OCI-LY7 (cell line): ENCODE results near the gene BSND. TPM values are rescaled to one million over a fixed set of nuclear protein-coding genes. Genes with fewer than 3 reads are reported as not detected.

Experiments used
- BruUV-seq: library from RNA; stranded (reverse); fragments of 400-500 nt; replicated peaks from 2 replicates; lab custom pipeline; 2021; lab: Mats Ljungman, UMichigan
- CTCF ChIA-PET: fragments of 300-600 bp; sonication (Branson Sonifier 250); formaldehyde crosslinking; loops from one replicate; lab custom pipeline; 2022; ENCODE audit warnings: antibody characterized with exemption; ENCODE audit not compliant: unreplicated experiment; lab: Charles Lee
- POLR2A ChIA-PET: fragments of 300-600 bp; sonication (Branson Sonifier 250); formaldehyde crosslinking; loops from one replicate; lab custom pipeline; 2022; ENCODE audit warnings: antibody characterized with exemption; lab: Charles Lee
- DNase-seq: peaks from one replicate; pipeline ENCODE4 v3.0.0-alpha.2; 2015; ENCODE audit warnings: low spot score
- H2AFZ ChIP-seq: fragments of 200-600 bp; sonication (generic), shearing (Covaris generic); 2 replicates; pipeline ENCODE4 v1.6.1; 2014; ENCODE audit warnings: mild to moderate bottlenecking, antibody characterized with exemption, low read length, moderate library complexity
- H3K27ac ChIP-seq: fragments of 200-600 bp; sonication (generic); 2 replicates; pipeline ENCODE4 v1.5.1; 2014; ENCODE audit warnings: mixed run types, low read depth, mild to moderate bottlenecking, moderate library complexity, low read length, inconsistent platforms; ENCODE audit not compliant: poor library complexity, severe bottlenecking
- H3K36me3 ChIP-seq: fragments of 200-600 bp; sonication (generic); 2 replicates; pipeline ENCODE4 v1.6.1; 2014; ENCODE audit warnings: mild to moderate bottlenecking, antibody characterized with exemption, low read length, moderate library complexity, mixed read lengths; ENCODE audit not compliant: insufficient read depth
- H3K4me1 ChIP-seq: fragments of 200-600 bp; sonication (generic); 2 replicates; pipeline ENCODE4 v1.5.1; 2014; ENCODE audit warnings: mild to moderate bottlenecking, low read length; ENCODE audit not compliant: insufficient read depth, poor library complexity, severe bottlenecking
- H3K4me2 ChIP-seq: fragments of 200-600 bp; sonication (generic); 2 replicates; pipeline ENCODE4 v1.6.1; 2014; ENCODE audit warnings: mild to moderate bottlenecking, low read length
- H3K4me3 ChIP-seq: fragments of 200-600 bp; sonication (generic); 2 replicates; pipeline ENCODE4 v1.5.1; 2014; ENCODE audit warnings: mild to moderate bottlenecking, low read depth, low read length; ENCODE audit not compliant: poor library complexity, severe bottlenecking
- H3K79me2 ChIP-seq: fragments of 200-600 bp; sonication (generic); 2 replicates; pipeline ENCODE4 v1.6.1; 2016; ENCODE audit warnings: low read depth, mild to moderate bottlenecking, low read length, moderate library complexity, mixed read lengths; ENCODE audit not compliant: insufficient read depth
- H3K9me2 ChIP-seq: fragments of 200-600 bp; sonication (generic); 2 replicates; pipeline ENCODE4 v1.6.1; 2016; ENCODE audit warnings: mild to moderate bottlenecking, low read length, mixed read lengths; ENCODE audit not compliant: insufficient read depth
- H3K9me3 ChIP-seq: fragments of 200-600 bp; sonication (generic); 2 replicates; pipeline ENCODE4 v1.6.1; 2014; ENCODE audit warnings: mild to moderate bottlenecking, mixed run types, low read length, mixed read lengths
- H4K20me1 ChIP-seq: fragments of 200-600 bp; sonication (generic); 2 replicates; pipeline ENCODE4 v1.6.1; 2014; ENCODE audit warnings: mild to moderate bottlenecking, antibody characterized with exemption, low read length, moderate library complexity, mixed read lengths; ENCODE audit not compliant: insufficient read depth
- CTCF ChIP-seq: fragments of 200-600 bp; sonication (generic); conservative IDR thresholded peaks from 2 replicates; pipeline ENCODE4 v1.5.1; 2014; ENCODE audit warnings: mild to moderate bottlenecking, antibody characterized with exemption, low read length, moderate library complexity, mixed read lengths
- EZH2phosphoT487 ChIP-seq: fragments of 200-600 bp; sonication (generic); IDR thresholded peaks from 2 replicates; pipeline ENCODE4 v1.6.1; 2018; ENCODE audit warnings: low read depth, borderline replicate concordance, mild to moderate bottlenecking, mixed run types, antibody characterized with exemption, low read length, moderate library complexity, mixed read lengths
- intact Hi-C: fragments of 100-400 bp; cut with micrococcal nuclease; formaldehyde crosslinking; loops from one replicate; pipeline ENCODE4 v1.10.0; 2022; ENCODE audit not compliant: unreplicated experiment
- total RNA-seq, 2 experiments: library from RNA; depleted of rRNA in 1 of 2; stranded (reverse); fragments of >200 nt in 1 of 2; shearing (Covaris generic) in 1 of 2; gene quantifications; 2 replicates each; pipeline ENCODE4 v1.2.3, GENCODE V29; 2014 to 2022

The BSND gene
- total RNA-seq, 2 experiments from 2014 or later = not detected

GRCh38 chr1:55010194-55010886, 11.6 kb downstream of the BSND start:
- Histone ChIP-seq H3K9me3 (no peaks in the 10 kb centered on the region), H3K4me2 (no peak overlapping the region), H3K4me1 (no peaks in the 10 kb centered on the region), H3K79me2 (no peaks in the 10 kb centered on the region), H3K9me2 (no peaks in the 10 kb centered on the region), H2AFZ (no peak overlapping the region), H3K4me3 (no peak overlapping the region), H4K20me1 (no peaks in the 10 kb centered on the region), H3K27ac (no peak overlapping the region), H3K36me3 (no peaks in the 10 kb centered on the region)
- ChIA-PET POLR2A (no interaction called here), CTCF (no interaction called here)
- BruUV-seq = no TSS peak
- DNase-seq = no peak
- TF ChIP-seq EZH2phosphoT487 = no peak
- no peak for TF ChIP-seq CTCF
- intact Hi-C loops = no loop called here

- BruUV-seq = no TSS peak
- H4K20me1 ChIP-seq = no peaks in the 10 kb centered on the region
- ChIA-PET POLR2A (no interaction called here), CTCF (no interaction called here)
- H3K79me2 ChIP-seq = no peaks in the 10 kb centered on the region
- no peak overlapping the region for H3K27ac ChIP-seq
- H3K9me2 ChIP-seq = no peaks in the 10 kb centered on the region
- H3K4me2 ChIP-seq = no peak overlapping the region
- H3K36me3 ChIP-seq = no peaks in the 10 kb centered on the region
- intact Hi-C loops = no loop called here
- no peaks in the 10 kb centered on the region for H3K9me3 ChIP-seq
- H3K4me1 ChIP-seq = no peaks in the 10 kb centered on the region
- H3K4me3 ChIP-seq = no peak overlapping the region
- H2AFZ ChIP-seq = no peak overlapping the region
- no peak for DNase-seq
- no peak for TF ChIP-seq CTCF
- TF ChIP-seq EZH2phosphoT487 = no peak
These were observed 12.1 kb downstream of the BSND start for GRCh38 chr1:55010887-55011217.

- intact Hi-C loops = no loop called here
- H3K4me2 ChIP-seq = no peak overlapping the region
- no peaks in the 10 kb centered on the region for H3K36me3 ChIP-seq
- no peaks in the 10 kb centered on the region for H3K9me3 ChIP-seq
- no peak overlapping the region for H3K4me3 ChIP-seq
- no peaks in the 10 kb centered on the region for H3K9me2 ChIP-seq
- no peaks in the 10 kb centered on the region for H3K79me2 ChIP-seq
- ChIA-PET POLR2A (no interaction called here), CTCF (no interaction called here)
- no peaks in the 10 kb centered on the region for H3K4me1 ChIP-seq
- no peak overlapping the region for H2AFZ ChIP-seq
- no peaks in the 10 kb centered on the region; the same call in 1 of the 2 replicates for H4K20me1 ChIP-seq
- BruUV-seq = no TSS peak
- no peak for TF ChIP-seq CTCF
- DNase-seq = no peak
- no peak overlapping the region for H3K27ac ChIP-seq
These were observed 13.9 kb downstream of the BSND start for GRCh38 chr1:55012661-55013060.
